ENCODE measurements around the gene KRTAP13-2.

Gene KRTAP13-2

GRCh38 chr21:30372139-30372770 is at the start of gene KRTAP13-2:
TSS of gene KRTAP13-2 (minus strand) at chr21:30372271. CDS start at chr21:30372213, 58 bp downstream.
- no peak for DNase-seq

GRCh38 chr21:30415993-30416392 is 43.9 kb upstream of the KRTAP13-2 start:
- DNase-seq = no peak

- peak; percentile 98 for DNase-seq
These were observed 36.9 kb upstream of the KRTAP13-2 start for GRCh38 chr21:30408782-30409494.

DNA sequence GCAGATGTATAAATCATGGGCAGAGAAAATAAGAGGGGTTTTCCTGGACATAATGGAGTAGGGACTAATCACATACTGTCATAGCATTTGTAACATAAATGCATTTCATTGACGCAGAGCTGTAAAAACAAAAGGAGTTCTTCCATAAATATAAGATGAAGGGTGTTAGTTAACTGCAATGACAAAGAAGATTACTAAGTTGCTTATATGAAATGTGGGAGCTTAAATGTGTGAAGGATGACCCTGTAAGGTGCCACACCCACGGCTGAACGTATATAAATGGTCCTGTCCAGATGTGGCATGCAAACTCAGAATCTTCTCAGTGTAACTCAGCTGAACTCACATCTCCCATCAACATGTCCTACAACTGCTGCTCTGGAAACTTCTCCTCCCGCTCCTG is 23.7 kb upstream of the KRTAP13-2 start, which contains the start of gene KRTAP13-1:
KRTAP13-1 (plus strand) TSS at position 301 of the 400 bp plus-strand sequence; CDS start at position 357, 56 bp downstream.
- DNase-seq = no peak

GRCh38 chr21:30391492-30392025 is 19.5 kb upstream of the KRTAP13-2 start:
- no peak for DNase-seq

GRCh38 chr21:30382201-30382600 is 10.1 kb upstream of the KRTAP13-2 start:
- no peak for DNase-seq

DNA sequence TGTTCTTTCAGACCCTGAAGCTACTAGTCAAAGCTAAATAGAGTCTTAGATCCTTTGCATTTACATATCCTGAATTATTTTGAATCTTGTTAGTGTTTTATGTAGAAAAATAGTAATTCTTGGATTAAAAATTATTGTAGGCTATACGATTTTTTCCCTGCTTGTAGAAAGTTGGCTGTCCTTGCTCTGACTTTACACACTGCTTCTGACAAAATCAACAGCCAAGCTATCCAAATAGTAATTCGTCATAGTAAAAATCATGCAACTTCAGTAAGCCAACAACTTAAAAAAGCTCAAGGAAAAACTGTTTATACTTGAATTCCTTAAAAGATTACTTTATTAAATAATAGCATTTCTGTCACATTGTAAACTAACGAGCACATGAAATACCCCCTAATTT is 16.2 kb downstream of the KRTAP13-2 start:
- no peak for DNase-seq

DNA sequence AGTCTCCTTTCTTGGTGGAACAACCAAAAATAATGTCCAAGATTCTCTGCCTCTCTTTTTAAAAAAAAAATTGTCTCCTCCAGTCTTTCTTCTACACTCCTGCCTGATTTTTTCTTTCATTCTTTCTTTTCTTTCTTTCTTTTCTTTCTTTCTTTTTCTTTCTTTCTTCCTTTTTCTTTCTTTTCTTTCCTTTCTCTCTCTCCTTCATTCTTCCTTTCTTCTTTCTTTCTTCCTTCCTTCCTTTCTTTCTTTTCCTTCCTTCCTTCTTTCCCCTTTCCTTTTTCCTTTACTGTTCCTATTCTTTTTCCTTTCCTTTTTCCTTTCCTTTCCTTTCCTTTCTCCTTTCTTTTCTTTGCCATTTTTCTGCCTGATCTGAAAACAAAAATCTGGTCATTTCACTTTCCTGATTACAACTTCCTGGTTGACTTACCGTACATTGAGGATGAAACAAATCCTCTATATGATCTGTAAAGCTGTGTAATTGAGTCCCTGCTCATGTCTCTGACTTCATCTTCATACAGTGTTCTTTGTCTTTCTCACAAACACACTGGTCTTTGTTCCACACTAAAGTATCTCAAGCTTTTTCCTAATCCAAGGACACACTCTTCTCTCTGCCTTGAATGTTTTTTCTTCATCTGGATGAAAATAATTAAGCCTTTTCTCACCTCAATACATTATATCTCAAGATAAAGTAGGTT is 17.6 kb downstream of the KRTAP13-2 start:
- no peak for DNase-seq

DNA sequence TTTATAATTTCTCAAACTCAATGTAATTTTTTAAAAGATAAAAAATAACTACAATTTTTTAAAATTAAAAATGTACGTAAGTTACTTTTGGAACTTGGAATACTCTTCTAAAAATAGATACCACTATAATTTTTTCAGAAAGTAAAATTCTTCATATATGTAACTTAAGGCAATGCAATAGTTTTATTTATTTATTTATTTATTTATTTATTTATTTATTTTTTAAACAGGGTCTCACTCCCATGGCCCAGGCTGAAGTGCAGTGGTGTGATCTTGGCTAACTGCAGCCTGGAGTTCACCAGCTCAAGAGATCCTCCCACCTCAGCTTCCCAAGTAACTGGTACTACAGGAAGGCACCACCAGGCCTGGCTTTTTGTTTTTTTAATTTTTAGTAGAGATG is 20.5 kb downstream of the KRTAP13-2 start:
- no peak for DNase-seq

DNA sequence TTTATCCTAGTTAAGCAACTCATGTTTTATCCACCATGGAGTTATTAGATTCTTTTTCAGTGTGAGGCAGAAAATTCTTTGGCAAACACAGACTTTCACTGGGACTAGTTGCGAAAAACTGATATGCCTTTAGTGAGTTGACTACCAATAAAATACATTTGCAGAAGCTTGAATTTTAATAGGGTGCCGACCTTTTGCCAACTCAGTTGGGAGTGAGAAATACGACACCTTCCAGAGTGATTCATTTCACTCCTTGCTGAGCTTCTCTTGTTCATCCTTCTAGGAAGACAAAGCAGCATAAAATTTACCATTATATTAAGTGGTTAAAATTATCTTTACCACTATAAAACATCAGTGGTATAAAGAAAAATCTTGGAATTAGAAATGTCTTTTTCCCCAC is 22.5 kb downstream of the KRTAP13-2 start:
- no peak for DNase-seq

GRCh38 chr21:30348506-30348905 is 23.6 kb downstream of the KRTAP13-2 start, which contains the start of gene KRTAP23-1:
TSS of gene KRTAP23-1 (minus strand) at chr21:30348606. CDS start at chr21:30348606, 0 bp downstream.
- no peak for DNase-seq

DNA sequence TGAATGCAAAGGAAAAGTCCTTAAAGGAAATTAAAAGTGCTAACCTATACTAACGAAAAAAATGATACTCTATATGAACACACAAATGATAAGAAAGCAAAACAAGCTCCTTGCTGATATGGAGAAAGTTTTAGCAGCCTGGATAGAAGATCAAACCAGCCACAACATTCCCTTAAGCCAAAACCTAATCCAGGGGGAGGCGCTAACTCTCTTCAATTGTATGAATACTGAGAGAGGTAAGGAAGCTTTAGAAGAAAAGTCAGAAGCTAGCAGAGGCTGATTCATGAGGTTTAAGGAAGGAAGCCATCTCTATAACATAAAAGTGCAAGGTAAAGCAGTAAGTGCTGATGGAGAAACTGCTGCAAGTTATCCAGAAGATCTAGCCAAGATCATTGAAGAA is 27.1 kb downstream of the KRTAP13-2 start:
- DNase-seq = no peak

DNA sequence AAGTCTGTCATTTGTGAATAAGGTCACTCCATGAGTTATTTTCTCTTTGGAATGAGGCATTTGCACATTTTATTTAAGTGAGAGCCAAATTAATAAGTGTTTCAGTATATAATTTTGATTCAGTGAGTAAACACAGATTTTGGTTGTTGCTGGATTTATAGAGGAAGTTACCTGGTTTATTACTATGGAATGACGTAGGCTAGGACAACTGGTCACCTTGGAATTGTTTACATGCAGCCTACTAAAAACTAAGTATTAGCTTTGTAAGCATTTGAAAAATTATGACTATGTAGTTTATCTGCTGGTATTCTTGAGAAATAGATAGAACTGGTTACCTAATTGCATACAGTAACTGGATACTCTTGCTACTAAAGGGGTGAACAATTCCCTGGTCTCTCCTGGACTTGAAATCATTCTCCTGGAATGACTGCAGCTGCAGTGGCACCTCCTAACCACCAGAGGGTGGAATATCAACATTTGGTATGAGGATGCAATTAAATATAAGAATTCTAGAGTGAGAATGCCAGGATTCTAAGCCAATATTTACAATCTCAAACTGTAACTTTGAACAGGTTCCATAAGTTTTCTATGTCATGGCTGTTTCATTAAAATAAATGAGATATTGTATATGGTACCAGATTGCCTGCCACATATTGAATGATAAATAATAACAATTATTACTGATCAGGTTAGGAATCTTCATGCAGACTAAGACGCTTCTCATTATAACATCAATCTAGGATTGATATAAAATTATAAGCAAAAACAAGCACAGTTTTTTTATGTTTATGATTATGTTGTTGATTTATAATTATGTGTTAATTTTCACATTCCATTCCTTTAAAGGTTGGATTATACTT is 31.1 kb downstream of the KRTAP13-2 start:
- DNase-seq = peak; percentile 61

GRCh38 chr21:30338717-30339116 is 33.4 kb downstream of the KRTAP13-2 start:
- no peak for DNase-seq

- no peak for DNase-seq
These were observed 34.3 kb downstream of the KRTAP13-2 start for GRCh38 chr21:30337772-30338171.

DNA sequence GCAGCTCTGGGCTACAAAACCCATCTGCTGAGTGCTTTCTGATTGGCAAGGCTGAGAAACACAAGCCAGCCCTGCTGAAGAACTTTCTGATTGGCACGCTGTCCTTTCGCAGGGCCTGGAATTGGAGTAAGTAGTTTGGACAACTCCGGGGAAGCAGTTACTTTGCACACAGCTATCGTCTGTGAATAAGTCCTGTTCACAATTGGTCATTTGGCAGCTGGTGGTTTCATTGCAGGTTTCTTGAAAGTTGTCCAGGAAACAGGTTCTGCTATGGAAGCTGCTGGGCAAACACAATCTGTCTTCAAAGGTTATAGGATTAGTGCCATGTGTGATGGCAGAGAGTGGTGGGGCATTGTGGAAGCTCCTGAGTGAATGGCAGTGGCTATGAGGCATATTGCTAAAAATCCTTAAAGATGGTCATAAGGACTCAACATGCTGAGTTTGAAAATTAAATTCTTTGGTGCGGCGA is 34.8 kb downstream of the KRTAP13-2 start, which contains the start of gene KRTAP27-1:
KRTAP27-1 (minus strand) TSS at position 419 of the 469 bp plus-strand sequence; CDS start at position 393, 26 bp downstream.
- DNase-seq = no peak

DNA sequence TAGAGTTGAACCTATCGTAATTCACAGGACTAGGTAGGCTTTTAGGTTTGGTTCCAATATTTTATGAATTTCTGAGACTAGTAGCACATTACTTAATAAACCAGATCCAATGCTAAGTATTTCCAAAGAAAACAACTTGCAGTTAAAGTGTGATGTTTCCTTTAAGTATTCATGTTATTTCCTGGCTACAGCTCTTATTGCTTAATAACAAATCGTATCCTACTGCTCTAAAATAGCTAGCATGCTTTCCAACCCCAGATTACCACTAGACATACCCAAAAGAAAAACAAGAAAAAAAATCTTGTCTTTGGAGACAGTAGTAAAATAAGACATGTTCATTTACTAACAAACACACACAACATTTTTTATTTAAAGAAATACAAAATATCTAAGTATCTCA is 35.5 kb downstream of the KRTAP13-2 start:
- no peak for DNase-seq

GRCh38 chr21:30333736-30334135 is 38.3 kb downstream of the KRTAP13-2 start:
- no peak for DNase-seq

GRCh38 chr21:30332681-30333080 is 39.4 kb downstream of the KRTAP13-2 start:
- DNase-seq = no peak

DNA sequence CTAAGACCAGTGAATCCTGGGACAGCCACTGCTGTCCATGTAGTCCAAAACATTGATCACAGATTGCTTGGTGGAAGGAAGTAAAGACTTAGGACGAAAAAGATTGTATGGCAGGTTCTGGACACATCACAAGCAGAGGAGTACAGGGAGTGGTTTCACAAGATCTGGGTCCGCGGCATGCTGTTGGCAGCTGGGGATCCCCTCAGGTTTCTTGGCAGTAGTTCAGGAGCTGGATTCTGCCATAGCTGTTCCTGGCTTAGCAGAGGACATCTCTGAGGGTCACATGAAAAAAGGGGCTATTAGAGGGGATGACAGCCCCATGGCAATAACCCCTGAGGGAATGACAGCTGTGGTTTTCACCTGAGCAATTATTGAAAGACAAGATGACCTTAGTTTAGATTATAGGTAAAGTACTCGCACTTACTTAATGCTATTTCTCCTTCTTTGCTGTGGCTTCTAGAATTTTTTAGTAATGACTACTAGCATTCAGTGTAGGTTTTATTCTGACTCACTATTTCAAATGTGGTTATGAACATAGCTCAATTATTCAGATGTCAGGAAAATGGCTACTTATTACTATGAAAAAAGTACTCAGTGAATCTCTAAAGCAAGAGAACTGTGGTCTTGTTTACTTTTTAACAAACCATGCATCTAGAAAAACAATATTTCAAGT is 42.7 kb downstream of the KRTAP13-2 start:
- DNase-seq = no peak

DNA sequence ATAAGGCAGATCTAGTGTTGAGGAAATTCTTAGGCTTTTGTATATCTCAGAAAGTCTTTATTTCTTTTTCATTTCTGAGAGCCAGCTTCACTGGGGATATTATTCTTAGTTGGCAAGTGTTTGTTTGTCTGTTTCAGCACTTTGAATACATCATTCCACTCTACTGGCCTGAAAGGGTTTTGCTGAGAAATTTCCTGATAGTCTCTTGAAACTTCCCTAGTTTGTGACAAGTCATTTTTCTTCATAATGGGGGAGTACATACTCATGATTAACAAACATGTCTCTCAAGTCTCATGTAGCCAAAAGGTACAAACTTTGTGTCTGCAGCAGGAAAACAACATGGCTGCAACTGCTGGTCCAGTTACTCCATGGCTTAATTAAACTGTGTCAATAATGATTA is 45.7 kb downstream of the KRTAP13-2 start:
- DNase-seq = no peak

Measured in islet precursor cell (in vitro differentiated cells).